IPS DF 6.9 (cell line): ENCODE data around the gene DGCR6L.
"Not testable (repeated sequence)": the region's sequence is repeated elsewhere in the genome, so short reads cannot be mapped to it uniquely, and the experiment has no call there.

Experiments
- DNase-seq: peaks from one replicate; pipeline ENCODE4 v3.0.0-alpha.2; 2013; ENCODE audit warnings: low read depth, low spot score
- H3K27ac ChIP-seq: one replicate; pipeline ENCODE4 v1.5.1; 2013; ENCODE audit warnings: low read length, control low read depth
- H3K27me3 ChIP-seq: 2 replicates; pipeline ENCODE4 v1.6.1; 2013; ENCODE audit warnings: mild to moderate bottlenecking, low read length; ENCODE audit not compliant: control insufficient read depth, insufficient read depth
- H3K36me3 ChIP-seq: 2 replicates; pipeline ENCODE4 v1.6.1; 2013; ENCODE audit warnings: low read length; ENCODE audit not compliant: control insufficient read depth, insufficient read depth
- H3K4me1 ChIP-seq: 2 replicates; pipeline ENCODE4 v1.6.1; 2013; ENCODE audit warnings: low read length; ENCODE audit not compliant: control insufficient read depth, insufficient read depth
- H3K4me3 ChIP-seq: 2 replicates; pipeline ENCODE4 v1.5.1; 2013; ENCODE audit warnings: mild to moderate bottlenecking, low read length
- H3K9me3 ChIP-seq: 2 replicates; pipeline ENCODE4 v1.6.1; 2013; ENCODE audit warnings: low read length, inconsistent platforms; ENCODE audit not compliant: control insufficient read depth, insufficient read depth
- WGBS: extraction: QIAGEN DNeasy Blood & Tissue Kit; methylation state at CpG from one replicate; pipeline ENCODE4 v1.1.7; 2013; ENCODE audit warnings: mixed read lengths, missing lambda C conversion rate; ENCODE audit not compliant: insufficient read length, insufficient coverage; 5-methylcytosine and 5-hydroxymethylcytosine counted together

DGCR6L gene

GRCh38 chr22:20314741-20315336 is 5.0 kb downstream of the DGCR6L start:
- not testable (repeated sequence) for H3K9me3 ChIP-seq, H3K4me1 ChIP-seq, H3K27ac ChIP-seq, H3K27me3 ChIP-seq, H3K36me3 ChIP-seq, DNase-seq, H3K4me3 ChIP-seq
- WGBS: no CpG with 5 or more reads among the region's 12 CpGs

- no CpG with 5 or more reads among the region's 5 CpGs for WGBS
- not testable (repeated sequence) for H3K9me3 ChIP-seq
Measured at GRCh38 chr22:20314206-20314605, 5.7 kb downstream of the DGCR6L start.

GRCh38 chr22:20313306-20314077 is 6.4 kb downstream of the DGCR6L start:
- H3K36me3 ChIP-seq, DNase-seq, H3K27ac ChIP-seq, H3K27me3 ChIP-seq, H3K4me1 ChIP-seq, H3K9me3 ChIP-seq, H3K4me3 ChIP-seq: not testable (repeated sequence)
- no CpG with 5 or more reads among the region's 11 CpGs for WGBS

More at GRCh38 chr22:20314206-20314605, 5.7 kb downstream of the DGCR6L start:
- H3K27me3 ChIP-seq, H3K4me3 ChIP-seq, H3K36me3 ChIP-seq, DNase-seq, H3K27ac ChIP-seq, H3K4me1 ChIP-seq: not testable (repeated sequence)

- Histone ChIP-seq H3K9me3 (no peaks in the 10 kb centered on the region), H3K27me3 (no peaks in the 10 kb centered on the region), H3K4me1 (no peaks in the 10 kb centered on the region), H3K4me3 (no peak overlapping the region), H3K36me3 (0 out of 2 replicates have a peak, but pooled peaks cover 2% of the 10 kb centered on the region), H3K27ac (no peak overlapping the region)
- no CpG with 5 or more reads among the region's 14 CpGs for WGBS
- DNase-seq: no peak
Measured at GRCh38 chr22:20312396-20313191, 7.3 kb downstream of the DGCR6L start.

- H3K27ac ChIP-seq, H3K4me3 ChIP-seq, H3K36me3 ChIP-seq, H3K27me3 ChIP-seq, DNase-seq, H3K4me1 ChIP-seq, H3K9me3 ChIP-seq: not testable (repeated sequence)
- no CpG with 5 or more reads among the region's 20 CpGs for WGBS
Measured at GRCh38 chr22:20311249-20312062, 8.4 kb downstream of the DGCR6L start.

GRCh38 chr22:20310773-20311172 is 9.1 kb downstream of the DGCR6L start:
- not testable (repeated sequence) for H3K27me3 ChIP-seq, H3K27ac ChIP-seq, DNase-seq, H3K4me1 ChIP-seq, H3K9me3 ChIP-seq, H3K4me3 ChIP-seq, H3K36me3 ChIP-seq
- no CpG with 5 or more reads among the region's 6 CpGs for WGBS

GRCh38 chr22:20310180-20310579 is 9.7 kb downstream of the DGCR6L start:
- H3K27me3 ChIP-seq, H3K27ac ChIP-seq, DNase-seq, H3K36me3 ChIP-seq, H3K4me1 ChIP-seq, H3K9me3 ChIP-seq, H3K4me3 ChIP-seq: not testable (repeated sequence)
- no CpG with 5 or more reads among the region's 7 CpGs for WGBS

- not testable (repeated sequence) for H3K27me3 ChIP-seq, DNase-seq, H3K36me3 ChIP-seq, H3K4me3 ChIP-seq, H3K9me3 ChIP-seq, H3K27ac ChIP-seq, H3K4me1 ChIP-seq
- no CpG with 5 or more reads among the region's 22 CpGs for WGBS
Measured at GRCh38 chr22:20308806-20309650, 10.8 kb downstream of the DGCR6L start.

GRCh38 chr22:20307448-20308447 is 12.1 kb downstream of the DGCR6L start:
- DNase-seq, H3K27ac ChIP-seq, H3K27me3 ChIP-seq, H3K4me3 ChIP-seq, H3K36me3 ChIP-seq, H3K9me3 ChIP-seq, H3K4me1 ChIP-seq: not testable (repeated sequence)
- no CpG with 5 or more reads among the region's 14 CpGs for WGBS
